ENCODE results near the gene PLCD4.

GRCh38 chr2:218622606-218623365 is 15.1 kb downstream of the PLCD4 start:
- TF ChIP-seq CTCF (IDR thresholded peaks at IDR 0.05; ENCODE audit: borderline replicate concordance, extremely low read depth, low read length, poor library complexity, severe bottlenecking) (no peak), EZH2 (IDR thresholded peaks at IDR 0.05; ENCODE audit: borderline replicate concordance, low read depth, low read length, severe bottlenecking) (no peak)
